ENCODE results near the gene KRTAP3-3.

KRTAP3-3 gene

DNA sequence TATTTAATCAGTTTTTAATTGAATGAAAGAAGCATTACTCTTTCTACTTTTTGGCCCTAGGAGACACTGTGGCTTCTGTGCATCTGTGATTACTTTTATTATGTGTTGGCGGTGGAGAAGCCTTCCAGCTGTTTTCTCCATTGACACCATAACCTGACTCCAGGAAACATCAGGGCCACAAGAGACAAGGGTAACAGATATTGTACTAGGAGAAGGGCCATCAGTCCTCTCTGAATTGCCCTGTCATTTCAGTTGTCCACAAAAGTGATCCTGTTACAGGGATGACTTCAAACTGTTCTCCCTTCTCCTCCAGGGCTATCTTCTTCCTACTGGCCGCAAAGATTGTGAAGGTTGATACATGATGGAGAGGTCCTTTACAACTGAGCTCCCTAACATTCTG lies 41.8 kb downstream of the KRTAP3-3 start:
- peaks cover 37% of the 10 kb centered on the region for H3K27me3 ChIP-seq
- H3K4me1 ChIP-seq: no peaks in the 10 kb centered on the region; the same call in 1 of the 2 replicates
- H3K9me3 ChIP-seq: no peaks in the 10 kb centered on the region
- DNase-seq: no peak
- no peaks in the 10 kb centered on the region for H3K36me3 ChIP-seq
- no peak for TF ChIP-seq CTCF (IDR thresholded peaks at IDR 0.05; ENCODE audit: low read depth, low read length)
- H3K4me3 ChIP-seq (ENCODE audit: low read depth, low read length): no peak overlapping the region

DNA sequence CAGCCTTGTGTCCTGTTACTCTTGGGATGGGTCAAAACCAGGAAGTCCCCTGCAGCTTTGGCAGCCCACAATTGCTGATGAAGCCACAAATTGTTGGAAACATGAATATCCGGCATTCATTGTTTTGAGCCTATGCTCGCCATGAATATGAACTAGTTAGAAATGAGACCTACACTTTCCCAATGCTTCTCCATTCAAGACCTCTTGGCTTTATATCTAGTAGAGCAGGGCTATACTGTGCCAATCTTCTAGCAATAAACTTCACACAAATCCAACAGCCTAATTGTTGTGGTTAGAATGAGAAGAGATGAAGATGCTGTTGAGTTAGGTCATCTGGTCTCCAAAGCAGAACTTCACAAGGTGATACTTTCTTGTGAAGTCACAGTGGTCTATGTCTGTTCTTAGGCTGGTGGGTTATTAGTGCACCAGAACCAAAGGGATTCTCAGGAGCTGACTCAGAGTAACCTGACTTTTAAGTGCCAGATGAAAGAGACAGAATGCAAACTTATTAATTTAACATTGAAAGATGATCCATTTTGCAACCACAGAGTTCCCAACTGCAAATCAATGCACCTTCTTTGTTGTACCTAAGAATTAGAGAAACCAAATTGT lies 42.8 kb downstream of the KRTAP3-3 start:
- Histone ChIP-seq H3K27me3 (peaks cover 35% of the 10 kb centered on the region), H3K4me3 (ENCODE audit: low read depth, low read length) (no peak overlapping the region), H3K36me3 (no peaks in the 10 kb centered on the region), H3K9me3 (no peaks in the 10 kb centered on the region), H3K4me1 (no peaks in the 10 kb centered on the region; the same call in 1 of the 2 replicates)
- DNase-seq: no peak
- TF ChIP-seq CTCF (IDR thresholded peaks at IDR 0.05; ENCODE audit: low read depth, low read length): no peak

GRCh38 chr17:40950176-40950575 lies 43.8 kb downstream of the KRTAP3-3 start:
- no peak overlapping the region for H3K4me3 ChIP-seq (ENCODE audit: low read depth, low read length)
- H3K9me3 ChIP-seq: no peaks in the 10 kb centered on the region
- H3K27me3 ChIP-seq: peaks cover 34% of the 10 kb centered on the region
- no peak for TF ChIP-seq CTCF (IDR thresholded peaks at IDR 0.05; ENCODE audit: low read depth, low read length)
- no peaks in the 10 kb centered on the region for H3K36me3 ChIP-seq
- no peak for DNase-seq
- H3K4me1 ChIP-seq: no peaks in the 10 kb centered on the region; the same call in 1 of the 2 replicates

GRCh38 chr17:40949418-40949817 lies 44.5 kb downstream of the KRTAP3-3 start:
- DNase-seq: no peak
- Histone ChIP-seq H3K4me1 (no peaks in the 10 kb centered on the region), H3K4me3 (ENCODE audit: low read depth, low read length) (no peak overlapping the region), H3K27me3 (peaks cover 40% of the 10 kb centered on the region), H3K36me3 (no peaks in the 10 kb centered on the region), H3K9me3 (no peaks in the 10 kb centered on the region)
- no peak for TF ChIP-seq CTCF (IDR thresholded peaks at IDR 0.05; ENCODE audit: low read depth, low read length)

GRCh38 chr17:40947929-40948328 lies 46.0 kb downstream of the KRTAP3-3 start:
- peaks cover 35% of the 10 kb centered on the region for H3K27me3 ChIP-seq
- H3K9me3 ChIP-seq: no peaks in the 10 kb centered on the region
- DNase-seq: no peak
- H3K4me1 ChIP-seq: no peaks in the 10 kb centered on the region
- H3K4me3 ChIP-seq (ENCODE audit: low read depth, low read length): no peak overlapping the region
- H3K36me3 ChIP-seq: no peaks in the 10 kb centered on the region
- TF ChIP-seq CTCF (IDR thresholded peaks at IDR 0.05; ENCODE audit: low read depth, low read length): no peak

- H3K4me3 ChIP-seq (ENCODE audit: low read depth, low read length): no peak overlapping the region
- H3K36me3 ChIP-seq: no peaks in the 10 kb centered on the region
- H3K9me3 ChIP-seq: no peaks in the 10 kb centered on the region
- no peaks in the 10 kb centered on the region for H3K4me1 ChIP-seq
- H3K27me3 ChIP-seq: peaks cover 45% of the 10 kb centered on the region
- no peak for DNase-seq
- TF ChIP-seq CTCF (IDR thresholded peaks at IDR 0.05; ENCODE audit: low read depth, low read length): no peak
These were observed 48.5 kb downstream of the KRTAP3-3 start for GRCh38 chr17:40945414-40945813.
